Measurements from ENCODE around the gene NR4A3.

- TF ChIP-seq EZH2phosphoT487 (IDR thresholded peaks at IDR 0.05; ENCODE audit: low read depth), result no peak
- no peak for TF ChIP-seq CTCF (IDR thresholded peaks at IDR 0.05; ENCODE audit: low read depth, low read length)
Measured at GRCh38 chr9:99852617-99853016, 30.9 kb downstream of the NR4A3 start.

Data from OCI-LY3 (cell line).